Neural crest cell (in vitro differentiated cells): ENCODE measurements around the gene NPLOC4. TPM values are rescaled to one million over a fixed set of nuclear protein-coding genes. Genes with fewer than 3 reads are reported as not detected.
A peak's percentile ranks its signal among the peaks of the same experiment; 100 is the strongest.

ENCODE experiments used
- DNase-seq: peaks from one replicate; pipeline ENCODE4 v3.0.0; 2021; ENCODE audit warnings: low read depth, mixed read lengths, low spot score
- H3K27ac Mint-ChIP-seq: one replicate; pipeline ENCODE4 v1.8.0; 2021; ENCODE audit warnings: mild to moderate bottlenecking, mixed read lengths; ENCODE audit not compliant: unreplicated experiment
- H3K27me3 Mint-ChIP-seq: 2 replicates; pipeline ENCODE4 v1.8.0; 2021; ENCODE audit warnings: low read depth, mild to moderate bottlenecking, mixed read lengths
- H3K36me3 Mint-ChIP-seq: 2 replicates; pipeline ENCODE4 v1.8.0; 2021; ENCODE audit warnings: low read depth, mild to moderate bottlenecking, mixed read lengths
- H3K4me1 Mint-ChIP-seq: 2 replicates; pipeline ENCODE4 v1.8.0; 2021; ENCODE audit warnings: mixed read lengths
- H3K4me3 Mint-ChIP-seq: one replicate; pipeline ENCODE4 v1.8.0; 2021; ENCODE audit warnings: mild to moderate bottlenecking, mixed read lengths
- H3K9me3 Mint-ChIP-seq: 2 replicates; pipeline ENCODE4 v1.8.0; 2021; ENCODE audit warnings: mixed read lengths
- CTCF ChIP-seq: fragments of 200-600 bp; sonication (generic); conservative IDR thresholded peaks from 2 replicates; pipeline ENCODE4 v1.5.0; 2021; ENCODE audit warnings: antibody characterized with exemption, mild to moderate bottlenecking
- total RNA-seq: library from RNA; stranded (reverse); gene quantifications from 2 replicates; pipeline ENCODE4 v1.2.1, GENCODE V29; 2021

NPLOC4 gene
- total RNA-seq, 1 donor from 2014 or later: 97.7 TPM

- no peak for DNase-seq
These were observed 23.5 kb upstream of the NPLOC4 start for GRCh38 chr17:81660441-81660840.

GRCh38 chr17:81659038-81659437, 22.1 kb upstream of the NPLOC4 start:
- no peaks in the 10 kb centered on the region for H3K9me3 Mint-ChIP-seq
- no peak overlapping the region for H3K4me3 Mint-ChIP-seq
- no peak overlapping the region for H3K27ac Mint-ChIP-seq
- no peak for DNase-seq
- TF ChIP-seq CTCF: no peak
- H3K4me1 Mint-ChIP-seq: no peaks in the 10 kb centered on the region
- no peaks in the 10 kb centered on the region for H3K36me3 Mint-ChIP-seq
- no peaks in the 10 kb centered on the region for H3K27me3 Mint-ChIP-seq

More at GRCh38 chr17:81660441-81660840, 23.5 kb upstream of the NPLOC4 start:
- H3K27me3 Mint-ChIP-seq: no peaks in the 10 kb centered on the region
- H3K36me3 Mint-ChIP-seq: no peaks in the 10 kb centered on the region
- no peak overlapping the region for H3K27ac Mint-ChIP-seq
- H3K4me1 Mint-ChIP-seq: no peaks in the 10 kb centered on the region
- H3K9me3 Mint-ChIP-seq: no peaks in the 10 kb centered on the region
- H3K4me3 Mint-ChIP-seq: peak overlapping the region; percentile 47
- TF ChIP-seq CTCF: no peak

- no peak for DNase-seq
- TF ChIP-seq CTCF: no peak
- H3K9me3 Mint-ChIP-seq: no peaks in the 10 kb centered on the region
- no peaks in the 10 kb centered on the region for H3K36me3 Mint-ChIP-seq
- no peaks in the 10 kb centered on the region for H3K27me3 Mint-ChIP-seq
- H3K4me3 Mint-ChIP-seq: no peak overlapping the region
- no peak overlapping the region for H3K27ac Mint-ChIP-seq
- peaks cover 8% of the 10 kb centered on the region for H3K4me1 Mint-ChIP-seq
These were observed 19.9 kb upstream of the NPLOC4 start for GRCh38 chr17:81656835-81657234.

- H3K27me3 Mint-ChIP-seq: no peaks in the 10 kb centered on the region
- no peaks in the 10 kb centered on the region for H3K36me3 Mint-ChIP-seq
- peaks cover 11% of the 10 kb centered on the region for H3K4me1 Mint-ChIP-seq
- H3K27ac Mint-ChIP-seq: no peak within 1 kb of the TSS
- TF ChIP-seq CTCF: no peak
- H3K4me3 Mint-ChIP-seq: no peak within 1 kb of the TSS
- no peaks in the 10 kb centered on the region for H3K9me3 Mint-ChIP-seq
- DNase-seq: no peak
These were observed 19.3 kb upstream of the NPLOC4 start, which contains the start of gene PDE6G for GRCh38 chr17:81656118-81656743. PDE6G (minus strand) TSS chr17:81656542; CDS start chr17:81653305, 3,237 bp downstream.

- no peak overlapping the region for H3K4me3 Mint-ChIP-seq
- no peak overlapping the region for H3K27ac Mint-ChIP-seq
- TF ChIP-seq CTCF: no peak
- no peaks in the 10 kb centered on the region for H3K27me3 Mint-ChIP-seq
- peaks cover 11% of the 10 kb centered on the region for H3K4me1 Mint-ChIP-seq
- no peak for DNase-seq
- H3K36me3 Mint-ChIP-seq: no peaks in the 10 kb centered on the region
- H3K9me3 Mint-ChIP-seq: no peaks in the 10 kb centered on the region
These were observed 18.6 kb upstream of the NPLOC4 start for GRCh38 chr17:81655378-81656117.
